Prostate gland (tissue), 2 donors: ENCODE results near the gene AARS1.

Experiments
- POLR2AphosphoS5 ChIP-seq: sonication (generic); formaldehyde crosslinking; IDR thresholded peaks from one replicate; pipeline ENCODE4 v1.6.1; 2017; ENCODE audit warnings: antibody characterized with exemption
- TF ChIP-seq, protein P1 (sequence below), 4 experiments: fragments of 200-600 bp in 2 of 4; fragments of 450-650 bp in 2 of 4; sonication (generic) in 2 of 4; IDR thresholded peaks; 1 replicate in 3 of 4; 2 replicates in 1 of 4; pipeline ENCODE4 v1.5.1; 2016 to 2019; ENCODE audit warnings: antibody characterized with exemption in 4 of 4, mild to moderate bottlenecking in 2 of 4, moderate library complexity in 2 of 4

DNA sequence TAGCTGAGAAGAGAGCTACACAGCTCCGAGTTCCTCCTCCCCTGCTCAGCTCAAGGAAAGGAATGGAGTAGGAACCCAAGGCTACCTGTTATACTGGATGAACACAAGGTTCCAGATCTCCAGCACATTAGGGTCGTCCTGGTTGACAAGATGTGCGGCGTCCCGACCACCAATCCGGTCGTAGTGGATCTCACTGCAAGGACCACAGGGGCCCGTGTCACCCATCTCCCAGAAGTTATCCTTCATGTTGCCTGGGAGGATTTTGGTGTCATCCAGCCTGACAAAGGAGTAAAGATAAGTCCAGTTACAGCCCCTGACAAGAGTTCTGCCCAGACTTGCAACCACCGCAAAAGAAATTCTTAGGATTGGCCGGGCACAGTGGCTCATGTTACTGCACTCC is 17.6 kb downstream of the AARS1 start:
- TF ChIP-seq, protein P1, sequence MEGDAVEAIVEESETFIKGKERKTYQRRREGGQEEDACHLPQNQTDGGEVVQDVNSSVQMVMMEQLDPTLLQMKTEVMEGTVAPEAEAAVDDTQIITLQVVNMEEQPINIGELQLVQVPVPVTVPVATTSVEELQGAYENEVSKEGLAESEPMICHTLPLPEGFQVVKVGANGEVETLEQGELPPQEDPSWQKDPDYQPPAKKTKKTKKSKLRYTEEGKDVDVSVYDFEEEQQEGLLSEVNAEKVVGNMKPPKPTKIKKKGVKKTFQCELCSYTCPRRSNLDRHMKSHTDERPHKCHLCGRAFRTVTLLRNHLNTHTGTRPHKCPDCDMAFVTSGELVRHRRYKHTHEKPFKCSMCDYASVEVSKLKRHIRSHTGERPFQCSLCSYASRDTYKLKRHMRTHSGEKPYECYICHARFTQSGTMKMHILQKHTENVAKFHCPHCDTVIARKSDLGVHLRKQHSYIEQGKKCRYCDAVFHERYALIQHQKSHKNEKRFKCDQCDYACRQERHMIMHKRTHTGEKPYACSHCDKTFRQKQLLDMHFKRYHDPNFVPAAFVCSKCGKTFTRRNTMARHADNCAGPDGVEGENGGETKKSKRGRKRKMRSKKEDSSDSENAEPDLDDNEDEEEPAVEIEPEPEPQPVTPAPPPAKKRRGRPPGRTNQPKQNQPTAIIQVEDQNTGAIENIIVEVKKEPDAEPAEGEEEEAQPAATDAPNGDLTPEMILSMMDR (IDR thresholded peaks at IDR 0.05) = no peak
- no peak for TF ChIP-seq POLR2AphosphoS5
